WTC11 (cell line): ENCODE data around the gene SNX9.

Experiments
- AR ChIP-seq: fragments of 250-450 bp; sonication (Bioruptor Pico); IDR thresholded peaks from 2 replicates; pipeline ENCODE4 v1.9.0; 2021; ENCODE audit warnings: mild to moderate bottlenecking
- ATF2 ChIP-seq: sonication (generic); formaldehyde crosslinking; IDR thresholded peaks from 2 replicates; pipeline ENCODE4 v1.8.1; 2022; ENCODE audit warnings: low read depth, missing genetic modification reagents, borderline replicate concordance
- ATF3 ChIP-seq: sonication (generic); formaldehyde crosslinking; conservative IDR thresholded peaks from 2 replicates; pipeline ENCODE4 v1.8.1; 2022; ENCODE audit warnings: mild to moderate bottlenecking, missing genetic modification reagents
- CREM ChIP-seq: sonication (generic); formaldehyde crosslinking; IDR thresholded peaks from 2 replicates; pipeline ENCODE4 v1.8.1; 2022; ENCODE audit warnings: mild to moderate bottlenecking, missing genetic modification reagents, moderate library complexity
- CTCF ChIP-seq: fragments of 200-600 bp; IDR thresholded peaks from 2 replicates; pipeline ENCODE4 v1.8.0; 2022; ENCODE audit warnings: antibody characterized with exemption
- ELF4 ChIP-seq: sonication (generic); formaldehyde crosslinking; IDR thresholded peaks from 2 replicates; pipeline ENCODE4 v1.8.1; 2022; ENCODE audit warnings: low read depth, mild to moderate bottlenecking, moderate library complexity, missing genetic modification reagents
- ERG ChIP-seq: fragments of 250-450 bp; sonication (Bioruptor Pico); IDR thresholded peaks from 2 replicates; pipeline ENCODE4 v1.8.0; 2021; ENCODE audit warnings: mild to moderate bottlenecking
- FOXP4 ChIP-seq: sonication (generic); formaldehyde crosslinking; IDR thresholded peaks from 2 replicates; pipeline ENCODE4 v1.8.0; 2022; ENCODE audit warnings: mild to moderate bottlenecking, missing genetic modification reagents
- HMGXB4 ChIP-seq: sonication (generic); formaldehyde crosslinking; IDR thresholded peaks from 2 replicates; pipeline ENCODE4 v1.8.1; 2023; ENCODE audit warnings: mild to moderate bottlenecking, moderate library complexity, missing genetic modification reagents
- JUN ChIP-seq: sonication (generic); formaldehyde crosslinking; IDR thresholded peaks from 2 replicates; pipeline ENCODE4 v1.8.0; 2023; ENCODE audit warnings: mild to moderate bottlenecking, missing genetic modification reagents
- PREB ChIP-seq: sonication (generic); formaldehyde crosslinking; IDR thresholded peaks from 2 replicates; pipeline ENCODE4 v1.8.1; 2022; ENCODE audit warnings: mild to moderate bottlenecking, missing genetic modification reagents, moderate library complexity, borderline replicate concordance
- RELA ChIP-seq: sonication (generic); formaldehyde crosslinking; IDR thresholded peaks from 2 replicates; pipeline ENCODE4 v1.8.1; 2022; ENCODE audit warnings: missing genetic modification reagents, mild to moderate bottlenecking, borderline replicate concordance

- TF ChIP-seq ERG (no peak), CTCF (no peak), ATF3 (CRISPR knock-in tag) (no peak), HMGXB4 (CRISPR knock-in tag) (no peak), FOXP4 (CRISPR knock-in tag) (no peak), ATF2 (CRISPR knock-in tag) (no peak), AR (CRISPR knock-in tag) (no peak), ELF4 (no peak), CREM (CRISPR knock-in tag) (no peak), RELA (CRISPR knock-in tag) (no peak), JUN (no peak), PREB (CRISPR knock-in tag) (no peak)
These were observed 45.8 kb downstream of the SNX9 start for GRCh38 chr6:157868835-157869234.
